ENCODE results near the gene KMT2B.

The KMT2B gene

DNA sequence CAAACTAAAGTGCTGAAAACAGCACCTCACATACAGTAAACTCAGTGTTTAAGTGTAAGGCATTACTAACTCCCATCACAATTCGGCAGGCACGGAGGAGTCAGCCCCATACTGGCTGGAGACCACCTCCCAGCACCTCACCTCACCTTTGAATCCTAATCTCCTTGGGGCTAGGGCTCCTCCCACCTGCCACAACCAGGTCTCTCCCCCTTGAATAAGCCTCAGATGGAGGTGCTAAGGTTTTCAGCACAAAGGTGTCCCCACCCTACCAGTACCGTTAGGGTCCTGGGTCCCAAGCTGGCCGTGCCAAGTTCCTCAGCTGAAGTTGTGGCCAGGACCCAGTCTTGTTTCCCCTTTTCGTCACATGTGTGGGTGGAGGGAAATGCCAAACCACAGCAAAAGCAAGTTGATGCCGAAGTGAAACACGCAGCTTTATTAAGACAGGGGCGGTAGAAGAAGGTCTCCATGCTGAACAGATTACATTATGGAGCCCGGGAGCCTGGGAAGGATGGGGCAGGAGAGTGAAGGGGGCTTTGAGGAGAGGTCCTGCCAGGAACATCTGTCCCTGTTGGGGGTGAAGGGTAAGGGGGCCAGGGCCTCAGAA is 24.4 kb downstream of the KMT2B start, which contains the start of gene IGFLR1:
Gene IGFLR1, minus strand, starts transcription at position 332 of the 604 bp plus-strand sequence. CDS start 1,272 bp downstream, outside the sequence.
- peak; percentile 88 for DNase-seq

DNA sequence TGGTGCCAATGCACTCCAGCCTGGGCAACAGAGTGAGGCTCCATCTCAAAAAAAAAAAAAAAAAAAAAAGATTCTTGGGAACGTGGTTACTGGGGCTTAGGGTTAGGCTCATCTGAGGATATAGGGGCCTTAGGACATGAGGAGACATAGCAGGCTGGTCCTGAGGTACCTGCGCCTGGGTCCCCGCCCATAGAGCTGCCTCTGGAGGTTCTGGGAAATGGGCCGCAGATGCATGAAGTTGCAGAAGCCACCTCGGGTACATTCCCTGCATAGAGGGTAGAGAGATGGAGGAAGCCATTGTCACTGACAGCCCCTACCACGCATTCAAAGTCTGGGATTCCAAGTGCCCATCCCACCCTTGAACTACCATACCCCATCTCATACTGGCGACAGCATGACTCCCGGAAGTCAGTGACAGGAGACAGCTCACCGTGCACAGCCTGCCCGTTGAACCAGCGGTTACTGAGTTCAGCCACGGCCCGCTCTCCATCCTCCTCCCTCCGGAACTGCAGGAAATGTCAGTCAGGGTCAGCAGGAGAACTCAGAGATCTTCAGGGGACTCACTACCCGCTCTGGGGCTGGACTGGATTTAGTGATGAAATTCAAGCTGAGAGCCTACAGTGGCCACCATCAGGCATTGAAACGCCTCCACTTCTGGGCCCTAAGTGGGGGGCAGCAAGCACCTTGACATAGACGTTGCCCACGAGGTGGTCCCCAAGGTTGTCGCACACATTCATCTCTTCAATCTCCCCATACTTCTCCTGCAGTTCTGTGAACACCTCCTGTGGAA is 26.0 kb downstream of the KMT2B start:
- no peak for DNase-seq

DNA sequence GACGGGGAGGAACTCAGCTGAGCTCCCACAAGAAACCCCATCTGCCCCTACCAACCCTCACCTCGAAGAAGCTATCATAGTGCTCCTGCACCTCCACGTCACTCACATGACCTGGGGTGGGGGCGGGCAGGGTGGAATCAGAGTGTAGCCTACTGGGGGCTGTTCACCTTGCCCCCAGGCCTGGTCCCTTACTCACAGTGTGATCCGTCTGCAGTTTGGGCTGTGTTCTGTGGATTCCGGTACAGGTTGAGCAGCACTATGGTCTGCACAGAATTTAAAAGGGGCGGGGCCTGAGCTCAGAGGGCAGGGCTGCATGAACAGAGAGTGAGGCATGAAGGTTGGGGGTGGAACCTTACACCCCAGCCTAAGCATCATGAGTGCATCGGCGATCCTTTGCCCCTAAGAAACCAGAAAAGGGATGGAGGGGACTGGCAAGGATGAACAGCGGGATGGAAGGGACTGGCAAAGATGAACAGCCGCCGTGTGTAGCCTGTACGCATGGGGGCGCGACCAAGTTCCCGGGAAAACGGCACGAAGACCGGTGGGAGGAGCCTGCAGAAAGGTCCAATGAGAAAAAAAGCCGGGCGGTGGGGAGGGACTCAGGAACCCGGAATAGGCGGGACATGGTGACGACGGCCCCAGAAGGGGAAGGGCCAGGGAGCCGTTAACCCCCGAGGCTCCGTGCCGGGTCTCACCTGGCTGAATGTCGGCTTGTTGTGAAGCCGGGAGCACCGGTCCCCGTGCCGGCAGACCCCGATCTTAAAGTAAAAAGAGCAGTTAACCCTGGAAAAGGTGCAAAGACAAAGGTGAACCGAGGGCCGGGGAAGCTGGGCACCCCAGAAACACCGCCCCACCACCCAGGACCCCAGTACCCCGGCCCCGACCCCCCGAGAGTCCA is 26.9 kb downstream of the KMT2B start:
- peak; percentile 96 for DNase-seq

DNA sequence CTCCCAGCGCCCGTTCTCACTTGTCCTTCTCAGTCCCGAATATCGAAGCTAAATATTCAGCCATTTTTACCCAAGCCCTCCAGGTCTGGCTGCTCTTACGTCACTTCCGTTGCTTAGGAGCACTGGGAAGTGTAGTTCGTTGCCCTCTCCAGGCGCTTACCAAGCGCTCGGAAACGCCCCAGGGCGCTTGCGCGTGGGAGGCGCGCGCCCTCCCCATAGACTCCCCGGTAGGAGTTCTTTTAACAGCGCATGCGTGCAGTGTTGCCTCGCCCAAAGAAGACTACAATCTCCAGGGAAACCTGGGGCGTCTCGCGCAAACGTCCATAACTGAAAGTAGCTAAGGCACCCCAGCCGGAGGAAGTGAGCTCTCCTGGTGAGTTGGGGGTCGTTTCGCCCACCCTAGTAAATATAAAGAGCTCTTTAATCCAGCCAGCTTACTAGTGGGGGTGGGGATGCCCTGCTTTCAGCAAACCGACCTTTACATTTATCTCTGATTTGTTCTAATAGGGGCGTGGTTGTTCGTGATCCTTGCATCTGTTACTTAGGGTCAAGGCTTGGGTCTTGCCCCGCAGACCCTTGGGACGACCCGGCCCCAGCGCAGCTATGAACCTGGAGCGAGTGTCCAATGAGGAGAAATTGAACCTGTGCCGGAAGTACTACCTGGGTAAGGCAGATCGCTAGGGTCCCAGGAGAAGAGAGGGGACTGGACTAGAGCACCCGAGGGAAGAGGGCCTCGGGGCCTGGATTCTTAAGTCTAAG is 27.7 kb downstream of the KMT2B start, which contains the start of the genes PSENEN and U2AF1L4:
Gene PSENEN, plus strand, starts transcription at position 324 of the 759 bp plus-strand sequence. Its CDS starts 280 bp downstream, at position 604.
Gene U2AF1L4, minus strand, starts transcription at position 91 of the 759 bp plus-strand sequence. Its CDS starts 27 bp downstream, at position 64.
- peak; percentile 94 for DNase-seq

DNA sequence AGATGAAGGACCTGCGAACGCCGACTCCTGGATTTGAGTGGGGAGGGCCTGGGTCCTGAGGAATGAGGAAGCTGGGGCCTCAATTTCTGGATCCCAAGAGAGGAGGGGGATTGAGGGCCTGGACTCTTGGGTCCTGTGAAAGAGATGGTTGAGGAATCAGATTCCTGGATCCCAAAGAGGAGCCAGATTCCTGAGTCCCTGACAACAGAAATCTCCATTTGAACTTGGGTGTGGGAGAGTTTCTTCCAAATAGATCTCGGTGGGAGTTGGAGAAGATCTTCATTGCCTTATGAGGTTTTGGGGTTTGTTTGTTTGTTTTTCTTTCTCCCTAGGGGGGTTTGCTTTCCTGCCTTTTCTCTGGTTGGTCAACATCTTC is 28.3 kb downstream of the KMT2B start:
- no peak for DNase-seq

DNA sequence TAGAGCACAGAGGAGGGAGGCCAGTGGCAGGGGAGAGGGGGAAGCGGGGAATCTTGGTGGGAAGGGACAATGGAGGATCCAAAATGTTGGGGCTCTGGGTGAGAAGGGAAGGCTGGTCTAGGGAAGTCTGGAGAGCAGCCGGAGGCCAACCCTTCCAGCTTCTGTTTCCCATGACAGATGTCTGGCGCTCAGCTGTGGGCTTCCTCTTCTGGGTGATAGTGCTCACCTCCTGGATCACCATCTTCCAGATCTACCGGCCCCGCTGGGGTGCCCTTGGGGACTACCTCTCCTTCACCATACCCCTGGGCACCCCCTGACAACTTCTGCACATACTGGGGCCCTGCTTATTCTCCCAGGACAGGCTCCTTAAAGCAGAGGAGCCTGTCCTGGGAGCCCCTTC is 28.7 kb downstream of the KMT2B start:
- no peak for DNase-seq

DNA sequence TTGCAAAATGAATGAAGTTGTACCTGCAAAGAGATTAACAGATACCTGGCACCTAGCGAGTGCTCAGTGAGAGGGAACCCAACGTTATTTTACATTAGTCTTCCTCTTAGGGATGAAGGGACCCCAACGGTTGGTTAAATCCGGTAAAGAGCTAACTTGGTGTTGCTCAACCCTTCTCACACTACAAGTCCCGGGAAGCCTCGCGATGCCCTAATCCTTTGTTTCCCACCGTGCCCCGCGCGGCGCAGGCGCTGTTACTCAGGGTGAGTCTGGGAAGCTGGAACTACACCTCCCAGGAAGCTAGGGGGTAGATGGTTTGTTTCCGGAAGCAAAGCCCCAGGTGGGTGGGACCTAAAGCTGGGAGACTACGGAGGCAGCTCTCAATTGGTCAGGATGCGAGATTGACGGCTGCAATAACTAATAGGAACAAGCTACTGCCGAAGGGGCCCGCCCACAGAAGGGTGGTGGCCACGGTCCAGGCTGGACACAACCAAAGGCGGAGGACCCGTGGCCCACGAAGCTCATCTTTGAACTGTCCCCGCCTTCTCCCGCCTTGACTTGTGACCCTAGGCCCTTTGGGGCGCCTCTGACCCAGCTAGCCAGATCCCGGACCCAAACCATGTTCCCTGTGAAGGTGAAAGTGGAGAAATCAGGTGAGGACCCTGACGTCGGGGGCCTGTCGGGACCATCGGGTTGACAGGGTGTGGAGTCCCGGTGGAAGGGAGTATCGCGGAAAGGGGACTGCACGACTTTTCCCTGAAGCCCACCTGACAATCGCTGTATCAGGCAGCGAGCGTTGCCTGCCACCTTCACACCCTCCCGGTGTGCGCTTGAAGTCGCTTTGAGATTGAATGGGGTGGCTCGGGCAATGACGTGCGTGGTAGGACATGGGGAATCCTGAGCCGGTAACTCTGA is 30.6 kb downstream of the KMT2B start, which contains the start of gene LIN37:
Gene LIN37, plus strand, starts transcription at position 471 of the 915 bp plus-strand sequence. Its CDS starts 149 bp downstream, at position 620.
- peak; percentile 98 for DNase-seq

DNA sequence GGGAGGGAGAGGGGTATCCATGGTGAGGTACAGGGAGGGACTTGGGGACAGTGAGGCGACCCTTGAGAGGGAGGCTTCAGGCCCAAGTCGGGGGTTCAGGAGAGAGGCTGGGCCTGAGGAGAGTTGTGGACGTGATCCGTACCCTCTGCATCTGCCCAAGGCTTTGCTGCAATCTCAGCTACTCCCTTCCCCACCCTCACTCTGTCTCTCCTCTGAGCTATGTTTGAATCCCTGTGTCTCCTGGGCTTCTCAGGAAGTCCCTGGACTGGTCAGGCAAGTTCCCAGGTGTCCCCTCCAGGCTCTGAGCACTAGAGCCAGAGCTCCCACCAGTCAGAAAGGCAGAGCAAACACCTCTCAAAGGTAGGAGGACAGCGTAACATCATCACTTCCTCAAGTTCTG is 32.4 kb downstream of the KMT2B start:
- no peak for DNase-seq

DNA sequence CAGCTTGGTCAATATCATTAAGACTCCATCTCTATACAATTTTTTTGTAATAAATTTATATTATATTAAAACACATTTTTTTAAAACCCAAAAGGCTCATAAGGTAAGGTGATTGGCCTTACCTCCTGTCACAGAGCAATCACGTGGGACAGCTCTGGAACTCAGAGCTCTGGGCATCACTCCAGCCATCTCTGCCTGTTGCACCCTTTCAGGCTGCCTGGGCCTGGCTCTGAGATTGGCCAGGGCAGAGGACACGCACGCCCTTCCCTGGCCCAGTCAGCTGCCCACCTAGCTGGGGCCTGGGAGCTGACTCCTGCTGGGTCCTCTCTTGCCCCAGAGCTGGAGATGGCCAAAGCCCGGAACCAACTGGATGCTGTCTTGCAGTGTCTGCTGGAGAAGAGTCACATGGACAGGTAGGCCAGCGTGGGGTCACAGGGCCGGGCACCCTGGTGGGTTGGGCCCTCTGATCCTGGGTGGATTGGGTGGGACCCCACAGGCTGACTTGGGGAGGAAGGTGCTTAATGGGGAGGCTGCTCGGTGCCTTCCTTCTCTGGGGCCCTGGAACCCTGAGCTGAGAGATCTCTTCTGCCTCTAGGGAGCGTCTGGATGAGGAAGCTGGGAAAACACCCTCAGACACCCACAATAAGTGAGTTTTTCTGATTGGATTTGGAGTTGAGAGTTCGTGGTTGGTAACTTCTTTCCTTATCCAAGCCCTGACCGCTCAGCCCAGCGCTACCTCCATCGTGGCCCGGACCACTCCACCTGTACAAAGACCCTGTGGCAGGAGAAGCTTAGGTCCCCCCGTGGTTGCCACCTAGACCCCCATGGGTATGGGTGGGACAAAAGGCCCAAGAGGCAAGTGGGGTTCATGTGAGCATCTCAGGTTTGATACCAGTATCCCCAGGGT is 34.3 kb downstream of the KMT2B start:
- DNase-seq = no peak

DNA sequence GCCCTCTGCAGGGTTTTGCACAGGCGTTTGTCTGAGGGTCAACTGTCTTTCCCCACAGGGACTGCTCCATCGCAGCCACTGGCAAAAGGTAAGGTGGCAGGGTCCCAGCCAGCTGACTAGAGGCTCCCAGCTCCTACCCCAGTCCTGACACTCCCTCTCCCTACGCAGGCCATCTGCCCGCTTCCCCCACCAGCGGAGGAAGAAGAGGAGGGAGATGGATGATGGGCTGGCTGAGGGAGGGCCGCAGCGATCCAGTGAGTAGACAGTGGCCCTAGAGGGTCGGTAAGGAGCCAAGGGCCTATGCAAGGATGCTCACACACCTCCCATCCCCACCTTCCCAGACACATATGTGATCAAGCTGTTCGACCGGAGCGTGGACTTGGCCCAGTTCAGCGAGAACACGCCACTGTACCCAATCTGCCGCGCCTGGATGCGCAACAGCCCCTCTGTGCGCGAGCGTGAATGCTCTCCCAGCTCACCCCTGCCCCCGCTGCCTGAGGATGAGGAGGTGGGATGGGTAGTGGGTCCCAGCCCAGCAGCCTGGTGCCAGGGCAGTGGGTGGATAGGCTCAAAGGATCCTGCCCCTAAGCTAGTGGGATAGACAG is 35.0 kb downstream of the KMT2B start:
- DNase-seq = no peak

DNA sequence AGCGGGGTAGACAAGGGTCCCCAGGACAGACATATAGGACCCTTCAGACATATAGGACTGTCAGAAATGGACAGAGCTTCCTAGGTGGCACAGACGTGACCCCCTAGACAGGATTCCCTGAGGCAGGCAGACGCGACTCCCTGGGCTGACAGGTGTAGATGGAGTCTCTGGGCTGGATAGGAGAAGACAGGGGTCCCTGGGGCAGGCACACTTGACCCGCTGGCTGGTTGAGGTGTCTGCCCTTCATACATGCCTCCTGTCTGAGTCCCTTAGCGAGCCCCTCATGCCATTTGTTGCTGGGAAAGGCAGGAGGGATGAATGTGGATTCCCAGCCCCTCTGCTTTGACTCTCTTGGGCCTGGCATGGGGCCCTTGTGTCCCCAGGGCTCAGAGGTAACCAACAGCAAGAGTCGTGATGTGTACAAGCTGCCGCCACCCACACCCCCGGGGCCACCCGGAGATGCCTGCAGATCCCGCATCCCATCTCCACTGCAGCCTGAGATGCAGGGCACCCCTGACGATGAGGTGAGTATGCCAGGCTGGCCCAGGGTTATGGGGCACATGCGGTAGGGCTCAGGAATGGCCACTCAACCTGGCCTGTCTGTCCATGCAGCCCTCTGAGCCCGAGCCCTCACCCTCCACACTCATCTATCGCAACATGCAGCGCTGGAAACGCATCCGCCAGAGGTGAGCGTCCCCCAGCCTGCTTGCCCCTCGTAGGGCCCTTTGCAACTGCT is 36.0 kb downstream of the KMT2B start:
- no peak for DNase-seq

DNA sequence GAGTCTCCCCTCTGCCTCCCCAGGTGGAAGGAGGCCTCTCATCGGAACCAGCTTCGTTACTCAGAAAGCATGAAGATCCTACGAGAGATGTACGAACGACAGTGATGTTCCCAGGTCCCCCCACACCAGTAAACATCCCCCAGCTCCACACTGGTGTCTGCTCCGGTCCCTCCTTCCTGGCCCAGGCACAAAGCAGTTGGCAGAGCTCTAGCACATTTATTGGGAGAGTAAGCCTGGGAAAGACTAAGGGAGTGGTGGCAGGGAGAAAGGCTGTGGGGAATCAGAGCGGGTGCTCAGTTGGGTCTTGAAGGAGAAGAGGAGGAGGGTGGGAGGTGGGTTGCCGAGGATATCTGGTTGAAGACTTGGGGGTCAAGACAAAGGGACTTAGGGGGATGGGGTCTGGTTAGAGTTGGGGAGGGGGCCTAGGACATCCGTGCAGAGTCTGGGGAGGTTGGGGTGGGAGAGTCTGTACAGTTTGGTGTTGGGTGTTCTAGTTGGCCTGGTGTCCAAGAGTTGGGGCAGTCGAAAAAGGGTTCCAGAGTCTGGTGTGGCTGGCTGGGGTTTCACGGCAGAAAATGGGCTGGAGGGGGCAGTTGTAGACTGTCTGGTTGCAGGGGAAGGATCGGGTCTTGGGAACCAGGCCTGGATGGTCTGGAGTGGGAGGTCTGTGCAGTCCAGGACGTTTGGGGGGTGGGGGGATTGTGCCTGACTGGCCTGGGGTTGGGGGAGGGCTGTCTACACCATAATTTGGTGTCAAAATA is 36.7 kb downstream of the KMT2B start:
- no peak for DNase-seq

DNA sequence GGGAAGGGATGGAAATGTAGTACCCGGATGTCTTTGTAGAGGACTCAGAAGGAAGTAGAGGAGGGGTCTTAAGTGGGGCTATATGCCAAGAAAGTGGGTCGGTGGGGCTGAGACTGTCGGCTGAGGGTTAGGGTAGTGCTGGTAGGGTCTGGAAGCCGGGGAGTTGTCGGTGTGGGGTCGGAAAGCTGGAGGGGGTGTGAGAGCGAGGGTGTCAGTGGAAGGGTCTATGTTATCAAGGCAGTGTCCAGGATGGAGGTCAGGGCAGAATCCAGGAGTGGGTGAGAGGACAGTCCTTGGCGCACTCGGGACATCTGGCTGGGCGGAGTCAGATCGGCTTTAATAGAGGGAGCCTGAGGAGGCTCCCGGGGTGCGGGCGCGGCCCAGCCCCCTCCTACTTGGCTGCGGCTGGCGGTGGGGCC is 37.3 kb downstream of the KMT2B start:
- no peak for DNase-seq

DNA sequence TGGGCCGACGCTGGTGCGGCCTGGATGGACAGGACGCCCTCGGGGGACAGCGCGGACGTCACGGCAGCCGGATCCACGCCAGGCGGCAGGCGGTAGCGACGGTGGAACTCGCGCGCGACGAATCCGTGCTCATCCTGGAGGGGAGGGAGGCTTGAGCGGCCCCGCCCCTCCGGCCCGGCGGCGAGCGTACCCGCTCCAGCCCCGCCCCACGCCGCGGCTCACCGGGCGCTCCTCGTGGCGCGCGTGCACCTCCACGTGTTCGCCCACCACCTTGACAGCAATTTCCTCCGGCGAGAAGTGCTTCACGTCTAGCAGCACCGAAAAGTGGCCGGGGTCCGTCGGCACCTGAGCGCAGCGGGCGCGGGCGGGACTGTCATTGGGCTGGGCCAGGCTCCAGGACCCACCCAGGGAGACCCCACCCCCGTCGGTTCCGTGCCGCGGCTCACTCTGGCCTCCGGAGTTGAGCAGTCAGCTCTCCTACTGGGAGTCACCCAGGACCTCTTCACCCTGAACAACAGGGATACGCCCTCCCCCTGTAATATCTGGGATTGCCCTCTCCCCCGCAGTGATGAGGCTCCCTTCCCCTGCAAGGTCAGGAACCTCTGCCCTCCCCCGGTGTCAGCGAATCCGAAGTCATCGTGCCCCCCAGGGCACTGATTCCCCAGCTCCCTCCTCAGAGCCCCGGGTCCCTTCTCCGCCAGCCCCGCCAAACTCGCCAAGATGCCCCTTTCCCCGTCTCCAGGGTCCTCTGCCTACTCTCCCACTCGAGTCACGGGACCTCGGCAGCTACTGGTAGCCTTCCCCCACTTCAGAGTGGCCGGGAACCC is 38.0 kb downstream of the KMT2B start:
- peak; percentile 77 for DNase-seq

DNA sequence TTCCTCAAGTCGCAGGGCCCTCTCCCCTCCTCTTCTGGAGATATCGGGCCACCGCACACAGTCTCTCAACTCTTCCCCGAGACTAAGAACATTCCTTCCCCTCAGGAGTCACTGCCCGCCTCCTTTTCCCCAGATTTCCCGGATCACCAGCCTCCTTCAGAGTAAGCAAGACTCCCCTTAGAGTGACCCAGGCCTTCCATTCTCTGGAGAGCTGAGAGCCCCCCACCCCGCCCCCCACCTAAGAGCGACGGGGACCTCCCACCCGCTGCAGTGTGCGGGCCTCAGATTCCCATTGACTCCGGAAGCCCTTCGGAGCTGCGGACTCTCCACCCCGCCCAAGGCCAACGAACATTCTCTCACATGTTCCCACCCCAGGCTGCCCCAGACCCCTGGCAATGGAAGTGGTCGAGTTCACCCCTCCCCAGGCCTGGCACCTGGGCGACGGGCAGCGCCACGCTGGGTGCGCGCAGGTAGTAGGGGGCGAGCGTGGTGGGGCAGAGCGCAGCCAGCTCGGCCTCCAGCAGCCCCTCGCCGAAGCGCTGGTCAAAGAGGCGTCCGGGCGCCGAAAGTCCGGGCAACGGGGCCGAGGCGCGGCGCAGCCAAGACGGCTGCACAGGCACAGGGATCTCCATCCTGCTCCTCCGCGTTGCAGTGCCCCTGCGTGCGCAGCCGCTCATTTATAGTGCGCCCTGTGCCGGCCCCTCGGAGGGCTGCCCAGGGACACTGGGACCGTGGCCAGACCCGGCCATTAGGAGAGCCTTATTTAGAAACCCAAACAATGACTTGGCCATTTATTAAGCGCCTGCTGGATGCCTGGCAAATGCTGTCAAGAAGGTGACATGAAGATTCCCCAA is 38.8 kb downstream of the KMT2B start, which contains the start of gene HSPB6:
Gene HSPB6, minus strand, starts transcription at position 653 of the 854 bp plus-strand sequence. Its CDS starts 21 bp downstream, at position 632.
- DNase-seq = no peak

DNA sequence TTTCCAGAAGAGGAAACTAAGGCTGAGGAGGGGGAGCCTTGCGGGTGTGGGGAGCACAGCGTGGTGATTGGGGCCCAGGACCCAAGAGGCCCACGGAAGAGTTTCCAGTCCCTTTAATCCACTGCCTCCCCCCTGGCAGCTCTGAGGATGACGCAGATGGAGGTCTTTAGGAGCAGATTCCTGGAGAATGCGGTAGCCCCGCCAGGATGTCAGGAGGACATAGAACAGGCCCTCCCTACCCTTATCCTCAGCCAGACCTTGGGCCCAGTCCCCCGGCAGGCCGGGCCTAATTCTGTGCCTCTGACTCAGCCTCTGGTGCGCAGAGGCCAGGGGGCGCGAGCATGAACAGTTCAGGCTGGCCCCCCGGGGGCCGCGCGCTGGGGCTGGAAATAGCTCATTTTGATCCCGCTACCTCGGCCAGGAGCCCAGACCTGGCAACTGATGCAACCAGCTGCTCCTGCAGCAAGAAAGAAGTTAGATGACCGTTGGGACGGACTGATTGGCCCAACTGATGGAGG is 39.5 kb downstream of the KMT2B start:
- no peak for DNase-seq

Measured in activated CD8-positive, alpha-beta memory T cell treated with anti-CD3 and anti-CD28 coated beads for 24 hours (primary cell).